HG03103 (cell line): ENCODE measurements around the gene DBNDD2.

Source experiments
- ATAC-seq: cut with Tn5 transposase; IDR thresholded peaks from one replicate; pipeline ENCODE4 v1.9.1; 2021; ENCODE audit warnings: low read depth; ENCODE audit not compliant: unreplicated experiment

DBNDD2 gene

GRCh38 chr20:45377269-45377668, 30.8 kb upstream of the DBNDD2 start:
- ATAC-seq: no peak

- no peak for ATAC-seq
These were observed 29.9 kb upstream of the DBNDD2 start, which contains the start of gene TP53TG5 for GRCh38 chr20:45378191-45378590. Gene TP53TG5 (minus strand): TSS chr20:45378325. CDS start chr20:45378236, 89 bp downstream.

- no peak for ATAC-seq
These were observed 20.8 kb upstream of the DBNDD2 start for GRCh38 chr20:45387274-45387673.

- no peak for ATAC-seq
These were observed 17.2 kb upstream of the DBNDD2 start for GRCh38 chr20:45390931-45391330.

- ATAC-seq: no peak
These were observed 16.5 kb upstream of the DBNDD2 start for GRCh38 chr20:45391559-45391958.

- ATAC-seq: no peak
These were observed 15.4 kb upstream of the DBNDD2 start for GRCh38 chr20:45392733-45393132.

- ATAC-seq: no peak
These were observed 13.6 kb upstream of the DBNDD2 start for GRCh38 chr20:45394221-45395113.

GRCh38 chr20:45395114-45395415, 13.0 kb upstream of the DBNDD2 start:
- no peak for ATAC-seq

GRCh38 chr20:45399018-45399417, 9.1 kb upstream of the DBNDD2 start:
- no peak for ATAC-seq

GRCh38 chr20:45400346-45401031, 7.6 kb upstream of the DBNDD2 start:
- ATAC-seq: no peak

GRCh38 chr20:45402946-45403345, 5.1 kb upstream of the DBNDD2 start:
- ATAC-seq: no peak

GRCh38 chr20:45404438-45404837, 3.7 kb upstream of the DBNDD2 start:
- no peak for ATAC-seq

- no peak for ATAC-seq
These were observed 2.4 kb upstream of the DBNDD2 start for GRCh38 chr20:45405571-45406259.

- ATAC-seq: no peak
These were observed 1.6 kb upstream of the DBNDD2 start for GRCh38 chr20:45406260-45407066.

- no peak for ATAC-seq
These were observed 883 bp upstream of the DBNDD2 start for GRCh38 chr20:45407067-45407745.

GRCh38 chr20:45408646-45409213, 641 bp downstream of the DBNDD2 start:
- ATAC-seq: no peak

GRCh38 chr20:45409521-45410272, 1.6 kb downstream of the DBNDD2 start:
- no peak for ATAC-seq

- no peak for ATAC-seq
These were observed 2.8 kb downstream of the DBNDD2 start for GRCh38 chr20:45410887-45411286.

- no peak for ATAC-seq
These were observed 4.6 kb downstream of the DBNDD2 start for GRCh38 chr20:45412653-45413052.
